Measurements from ENCODE around the gene MSS51.

DNA sequence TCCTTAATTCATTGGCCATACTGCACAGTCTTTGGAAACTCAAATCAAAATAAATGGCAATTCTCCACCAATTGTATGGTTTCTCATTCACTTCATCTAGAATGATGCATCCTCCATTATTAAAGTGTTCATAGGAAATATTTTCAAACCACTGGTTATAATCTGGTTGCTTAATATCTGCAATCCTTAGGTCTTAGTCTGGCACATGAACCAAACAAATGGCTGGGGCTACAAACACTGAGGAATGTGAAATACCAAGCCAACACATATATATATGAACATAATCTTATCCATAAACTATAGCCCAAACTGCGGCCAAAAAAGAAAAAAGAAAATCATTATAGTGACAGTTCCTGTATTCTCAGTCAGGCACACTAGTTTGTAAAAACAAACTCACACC is 5.7 kb upstream of the MSS51 start:
- TF ChIP-seq NR2F2 (IDR thresholded peaks at IDR 0.05) (no peak), YY1 (IDR thresholded peaks at IDR 0.05) (no peak), CTCF (IDR thresholded peaks at IDR 0.05; ENCODE audit: low read depth, low read length, missing input control) (no peak), RXRA (IDR thresholded peaks at IDR 0.05) (no peak), MAX (IDR thresholded peaks at IDR 0.05) (no peak), HNF4A (conservative IDR thresholded peaks at IDR 0.05) (no peak), ATF3 (IDR thresholded peaks at IDR 0.05) (no peak), TAF1 (conservative IDR thresholded peaks at IDR 0.05) (no peak), SP1 (IDR thresholded peaks at IDR 0.05) (no peak)
- TF ChIP-seq, protein P1, sequence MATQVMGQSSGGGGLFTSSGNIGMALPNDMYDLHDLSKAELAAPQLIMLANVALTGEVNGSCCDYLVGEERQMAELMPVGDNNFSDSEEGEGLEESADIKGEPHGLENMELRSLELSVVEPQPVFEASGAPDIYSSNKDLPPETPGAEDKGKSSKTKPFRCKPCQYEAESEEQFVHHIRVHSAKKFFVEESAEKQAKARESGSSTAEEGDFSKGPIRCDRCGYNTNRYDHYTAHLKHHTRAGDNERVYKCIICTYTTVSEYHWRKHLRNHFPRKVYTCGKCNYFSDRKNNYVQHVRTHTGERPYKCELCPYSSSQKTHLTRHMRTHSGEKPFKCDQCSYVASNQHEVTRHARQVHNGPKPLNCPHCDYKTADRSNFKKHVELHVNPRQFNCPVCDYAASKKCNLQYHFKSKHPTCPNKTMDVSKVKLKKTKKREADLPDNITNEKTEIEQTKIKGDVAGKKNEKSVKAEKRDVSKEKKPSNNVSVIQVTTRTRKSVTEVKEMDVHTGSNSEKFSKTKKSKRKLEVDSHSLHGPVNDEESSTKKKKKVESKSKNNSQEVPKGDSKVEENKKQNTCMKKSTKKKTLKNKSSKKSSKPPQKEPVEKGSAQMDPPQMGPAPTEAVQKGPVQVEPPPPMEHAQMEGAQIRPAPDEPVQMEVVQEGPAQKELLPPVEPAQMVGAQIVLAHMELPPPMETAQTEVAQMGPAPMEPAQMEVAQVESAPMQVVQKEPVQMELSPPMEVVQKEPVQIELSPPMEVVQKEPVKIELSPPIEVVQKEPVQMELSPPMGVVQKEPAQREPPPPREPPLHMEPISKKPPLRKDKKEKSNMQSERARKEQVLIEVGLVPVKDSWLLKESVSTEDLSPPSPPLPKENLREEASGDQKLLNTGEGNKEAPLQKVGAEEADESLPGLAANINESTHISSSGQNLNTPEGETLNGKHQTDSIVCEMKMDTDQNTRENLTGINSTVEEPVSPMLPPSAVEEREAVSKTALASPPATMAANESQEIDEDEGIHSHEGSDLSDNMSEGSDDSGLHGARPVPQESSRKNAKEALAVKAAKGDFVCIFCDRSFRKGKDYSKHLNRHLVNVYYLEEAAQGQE (IDR thresholded peaks at IDR 0.05), result no peak

Measured in liver (tissue), 3 donors.